ENCODE data around the gene ANKRD44.
A peak's percentile ranks its signal among the peaks of the same experiment; 100 is the strongest.

The ANKRD44 gene

DNA sequence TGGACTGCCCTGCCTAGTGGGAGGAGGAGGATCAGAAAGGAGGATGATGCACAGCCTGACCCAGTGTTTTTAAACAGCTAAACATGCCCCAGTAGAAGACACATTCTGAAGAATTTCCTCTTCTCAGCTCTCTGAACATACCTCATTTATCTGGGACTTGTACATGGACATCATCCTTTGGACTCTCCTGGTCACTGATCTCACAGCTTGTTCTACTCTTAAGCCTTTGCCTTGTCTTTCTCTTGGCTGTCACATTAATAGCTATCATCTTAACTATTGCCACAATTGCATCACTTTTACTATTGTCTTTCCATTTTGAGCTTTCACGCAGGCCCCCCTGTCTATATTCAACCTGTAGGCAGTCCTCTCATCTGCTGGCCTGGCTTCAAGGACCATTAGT is 342.1 kb downstream of the ANKRD44 start:
- Histone ChIP-seq H4K8ac (ENCODE audit: low read length) (no peak overlapping the region), H3K14ac (ENCODE audit: low read length in 2 of 2) (no peak overlapping the region), H3K79me1 (replicated peaks; ENCODE audit: low read length, poor library complexity, severe bottlenecking) (no peaks in the 10 kb centered on the region), H3K4me2 (ENCODE audit: low read length, poor library complexity, severe bottlenecking) (no peak overlapping the region), H3K27ac (ENCODE audit: low read length, poor library complexity, severe bottlenecking) (no peak overlapping the region), H2BK12ac (ENCODE audit: low read length in 2 of 2) (no peak overlapping the region), H2BK120ac (ENCODE audit: low read depth, low read length) (no peak overlapping the region), H2AFZ (ENCODE audit: low read depth, low read length) (no peak overlapping the region), H3K9me3 (ENCODE audit: control insufficient read depth, low read length) (no peaks in the 10 kb centered on the region), H3K27me3 (ENCODE audit: control insufficient read depth in 1 of 2, insufficient read depth in 1 of 2, low read length in 2 of 2) (no peaks in the 10 kb centered on the region), H3K4me3 (ENCODE audit: insufficient read depth in 1 of 2, low read depth in 1 of 2, low read length in 2 of 2) (no peak overlapping the region), H4K91ac (ENCODE audit: low read length) (no peak overlapping the region), H2AK5ac (ENCODE audit: low read length, severe bottlenecking) (no peak overlapping the region), H3K36me3 (ENCODE audit: control insufficient read depth in 1 of 2, insufficient read depth in 2 of 2, low read depth in 1 of 2, low read length in 2 of 2) (no peaks in the 10 kb centered on the region), H3K23ac (ENCODE audit: low read length in 2 of 2) (no peak overlapping the region), H2BK5ac (ENCODE audit: low read depth, low read length, poor library complexity, severe bottlenecking) (no peak overlapping the region), H3K4me1 (ENCODE audit: control insufficient read depth, insufficient read depth, low read depth, low read length) (peaks cover 10% of the 10 kb centered on the region), H3K9ac (ENCODE audit: low read length) (no peak overlapping the region), H3K4ac (ENCODE audit: low read depth in 1 of 2, low read length in 2 of 2) (no peak overlapping the region), H2BK15ac (ENCODE audit: low read depth, poor library complexity, severe bottlenecking) (no peak overlapping the region), H3K18ac (ENCODE audit: low read depth in 1 of 2, low read length in 2 of 2) (no peak overlapping the region)
- no CpG with 5 or more reads among the region's 1 CpG for WGBS
- no peak for DNase-seq

DNA sequence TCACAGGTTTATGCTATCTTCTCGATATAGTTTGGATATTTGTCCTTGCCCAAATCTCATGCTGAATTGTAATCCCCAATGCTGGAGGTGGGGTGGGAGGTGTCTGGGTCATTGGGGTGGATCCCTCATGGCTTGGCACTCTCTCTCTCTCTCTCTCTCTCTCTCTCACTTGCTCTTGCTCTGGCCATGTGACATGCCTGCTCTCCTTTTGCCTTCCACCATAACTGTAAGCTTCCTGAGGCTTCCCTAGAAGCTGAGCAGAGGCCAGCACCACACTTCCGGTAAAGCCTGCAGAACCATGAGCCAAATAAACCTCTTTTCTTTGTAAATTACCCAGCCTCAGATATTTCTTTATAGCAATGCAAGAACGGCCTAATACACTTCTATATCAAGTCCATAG is 342.8 kb downstream of the ANKRD44 start:
- Histone ChIP-seq H3K4me3 (ENCODE audit: insufficient read depth in 1 of 2, low read depth in 1 of 2, low read length in 2 of 2) (no peak overlapping the region), H3K9ac (ENCODE audit: low read length) (peak overlapping the region; percentile 91), H4K8ac (ENCODE audit: low read length) (no peak overlapping the region), H3K18ac (ENCODE audit: low read depth in 1 of 2, low read length in 2 of 2) (no peak overlapping the region), H2AFZ (ENCODE audit: low read depth, low read length) (no peak overlapping the region), H3K4me1 (ENCODE audit: control insufficient read depth, insufficient read depth, low read depth, low read length) (peaks cover 10% of the 10 kb centered on the region), H3K27ac (ENCODE audit: low read length, poor library complexity, severe bottlenecking) (no peak overlapping the region), H4K91ac (ENCODE audit: low read length) (no peak overlapping the region), H2BK120ac (ENCODE audit: low read depth, low read length) (no peak overlapping the region), H3K4ac (ENCODE audit: low read depth in 1 of 2, low read length in 2 of 2) (no peak overlapping the region), H3K14ac (ENCODE audit: low read length in 2 of 2) (no peak overlapping the region), H3K23ac (ENCODE audit: low read length in 2 of 2) (no peak overlapping the region), H3K4me2 (ENCODE audit: low read length, poor library complexity, severe bottlenecking) (no peak overlapping the region), H2AK5ac (ENCODE audit: low read length, severe bottlenecking) (no peak overlapping the region), H3K79me1 (replicated peaks; ENCODE audit: low read length, poor library complexity, severe bottlenecking) (no peaks in the 10 kb centered on the region), H2BK12ac (ENCODE audit: low read length in 2 of 2) (no peak overlapping the region), H3K36me3 (ENCODE audit: control insufficient read depth in 1 of 2, insufficient read depth in 2 of 2, low read depth in 1 of 2, low read length in 2 of 2) (no peaks in the 10 kb centered on the region), H3K9me3 (ENCODE audit: control insufficient read depth, low read length) (no peaks in the 10 kb centered on the region), H3K27me3 (ENCODE audit: control insufficient read depth in 1 of 2, insufficient read depth in 1 of 2, low read length in 2 of 2) (no peaks in the 10 kb centered on the region), H2BK5ac (ENCODE audit: low read depth, low read length, poor library complexity, severe bottlenecking) (no peak overlapping the region), H2BK15ac (ENCODE audit: low read depth, poor library complexity, severe bottlenecking) (no peak overlapping the region)
- 94% methylated on average over 1 of the region's 3 CpGs for WGBS
- DNase-seq, result no peak

DNA sequence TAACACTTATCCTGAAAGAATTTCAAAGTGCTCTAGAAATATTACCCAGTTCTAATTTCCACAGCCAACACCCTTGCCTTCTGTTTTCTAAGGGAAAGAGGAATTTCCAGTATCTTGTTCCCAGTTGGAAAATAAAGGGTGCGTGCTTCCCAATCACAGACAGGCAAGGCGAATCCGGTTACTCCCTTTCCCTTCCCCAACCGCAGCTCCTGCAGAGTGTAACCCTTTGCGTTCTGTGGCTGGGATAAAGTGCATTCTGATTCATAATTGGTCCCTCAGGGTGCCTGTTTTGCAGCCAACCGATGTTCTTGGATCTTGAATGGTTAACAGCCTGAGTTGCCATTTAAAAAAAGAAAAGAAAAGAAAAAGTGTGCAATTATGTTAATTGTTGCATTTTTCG is 343.5 kb downstream of the ANKRD44 start:
- 64% methylated on average over 7 of the region's 7 CpGs for WGBS

DNA sequence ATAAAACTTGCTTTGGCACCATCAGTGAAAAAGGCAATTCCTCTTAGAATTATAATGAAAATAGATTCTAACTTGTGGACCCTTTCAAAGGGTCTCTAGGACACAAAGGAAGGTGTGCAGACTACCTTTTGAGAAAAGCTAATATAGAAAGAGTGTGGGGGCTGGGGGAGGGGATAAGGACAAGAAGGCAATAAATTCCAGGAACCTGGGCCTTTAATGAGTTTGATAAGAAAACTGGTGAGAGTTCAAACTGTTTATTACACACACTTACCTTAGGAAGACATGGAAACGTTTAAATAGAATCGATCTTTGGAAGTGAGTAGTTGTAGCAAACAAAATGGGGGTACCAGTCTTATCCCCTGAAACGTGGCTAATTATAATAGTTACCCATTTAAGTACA is 344.5 kb downstream of the ANKRD44 start:
- WGBS, result no CpG with 5 or more reads among the region's 3 CpGs
- Histone ChIP-seq H3K27me3 (ENCODE audit: control insufficient read depth in 1 of 2, insufficient read depth in 1 of 2, low read length in 2 of 2) (no peaks in the 10 kb centered on the region), H2BK5ac (ENCODE audit: low read depth, low read length, poor library complexity, severe bottlenecking) (no peak overlapping the region), H3K4ac (ENCODE audit: low read depth in 1 of 2, low read length in 2 of 2) (no peak overlapping the region), H2BK12ac (ENCODE audit: low read length in 2 of 2) (no peak overlapping the region), H3K79me1 (replicated peaks; ENCODE audit: low read length, poor library complexity, severe bottlenecking) (no peaks in the 10 kb centered on the region), H3K4me1 (ENCODE audit: control insufficient read depth, insufficient read depth, low read depth, low read length) (peaks cover 2% of the 10 kb centered on the region), H2AK5ac (ENCODE audit: low read length, severe bottlenecking) (no peak overlapping the region), H4K91ac (ENCODE audit: low read length) (no peak overlapping the region), H2BK120ac (ENCODE audit: low read depth, low read length) (no peak overlapping the region), H3K23ac (ENCODE audit: low read length in 2 of 2) (no peak overlapping the region), H4K8ac (ENCODE audit: low read length) (no peak overlapping the region), H3K4me3 (ENCODE audit: insufficient read depth in 1 of 2, low read depth in 1 of 2, low read length in 2 of 2) (peak overlapping the region in 1 of 2 experiments; percentile 74), H3K18ac (ENCODE audit: low read depth in 1 of 2, low read length in 2 of 2) (no peak overlapping the region), H3K9me3 (ENCODE audit: control insufficient read depth, low read length) (no peaks in the 10 kb centered on the region), H3K14ac (ENCODE audit: low read length in 2 of 2) (no peak overlapping the region), H3K27ac (ENCODE audit: low read length, poor library complexity, severe bottlenecking) (no peak overlapping the region), H3K36me3 (ENCODE audit: control insufficient read depth in 1 of 2, insufficient read depth in 2 of 2, low read depth in 1 of 2, low read length in 2 of 2) (no peaks in the 10 kb centered on the region), H2BK15ac (ENCODE audit: low read depth, poor library complexity, severe bottlenecking) (no peak overlapping the region), H2AFZ (ENCODE audit: low read depth, low read length) (no peak overlapping the region), H3K4me2 (ENCODE audit: low read length, poor library complexity, severe bottlenecking) (no peak overlapping the region), H3K9ac (ENCODE audit: low read length) (peak overlapping the region; percentile 91)
- DNase-seq, result no peak

More for the DNA sequence above, 343.5 kb downstream of the ANKRD44 start:
- no peak overlapping the region for H3K23ac ChIP-seq (ENCODE audit: low read length in 2 of 2)
- H3K4me2 ChIP-seq (ENCODE audit: low read length, poor library complexity, severe bottlenecking), result no peak overlapping the region
- peak overlapping the region in 1 of 2 experiments; percentile 74 for H3K4me3 ChIP-seq (ENCODE audit: insufficient read depth in 1 of 2, low read depth in 1 of 2, low read length in 2 of 2)
- H3K14ac ChIP-seq (ENCODE audit: low read length in 2 of 2), result no peak overlapping the region
- no peak overlapping the region for H2AK5ac ChIP-seq (ENCODE audit: low read length, severe bottlenecking)
- no peak overlapping the region for H2BK5ac ChIP-seq (ENCODE audit: low read depth, low read length, poor library complexity, severe bottlenecking)
- H3K18ac ChIP-seq (ENCODE audit: low read depth in 1 of 2, low read length in 2 of 2), result no peak overlapping the region
- H3K27me3 ChIP-seq (ENCODE audit: control insufficient read depth in 1 of 2, insufficient read depth in 1 of 2, low read length in 2 of 2), result no peaks in the 10 kb centered on the region
- H4K91ac ChIP-seq (ENCODE audit: low read length), result no peak overlapping the region
- H2BK12ac ChIP-seq (ENCODE audit: low read length in 2 of 2), result no peak overlapping the region
- H4K8ac ChIP-seq (ENCODE audit: low read length), result no peak overlapping the region
- no peaks in the 10 kb centered on the region for H3K79me1 ChIP-seq (replicated peaks; ENCODE audit: low read length, poor library complexity, severe bottlenecking)
- H2BK15ac ChIP-seq (ENCODE audit: low read depth, poor library complexity, severe bottlenecking), result no peak overlapping the region
- no peaks in the 10 kb centered on the region for H3K36me3 ChIP-seq (ENCODE audit: control insufficient read depth in 1 of 2, insufficient read depth in 2 of 2, low read depth in 1 of 2, low read length in 2 of 2)
- H3K9ac ChIP-seq (ENCODE audit: low read length), result peak overlapping the region; percentile 91
- DNase-seq, result no peak
- H3K27ac ChIP-seq (ENCODE audit: low read length, poor library complexity, severe bottlenecking), result no peak overlapping the region
- no peak overlapping the region for H2BK120ac ChIP-seq (ENCODE audit: low read depth, low read length)
- H2AFZ ChIP-seq (ENCODE audit: low read depth, low read length), result no peak overlapping the region
- no peak overlapping the region for H3K4ac ChIP-seq (ENCODE audit: low read depth in 1 of 2, low read length in 2 of 2)
- H3K4me1 ChIP-seq (ENCODE audit: control insufficient read depth, insufficient read depth, low read depth, low read length), result peaks cover 8% of the 10 kb centered on the region
- H3K9me3 ChIP-seq (ENCODE audit: control insufficient read depth, low read length), result no peaks in the 10 kb centered on the region
